Measurements from ENCODE around the gene CYB5B.
"Not testable (repeated sequence)": the region's sequence is repeated elsewhere in the genome, so short reads cannot be mapped to it uniquely, and the experiment has no call there.

Gene CYB5B

DNA sequence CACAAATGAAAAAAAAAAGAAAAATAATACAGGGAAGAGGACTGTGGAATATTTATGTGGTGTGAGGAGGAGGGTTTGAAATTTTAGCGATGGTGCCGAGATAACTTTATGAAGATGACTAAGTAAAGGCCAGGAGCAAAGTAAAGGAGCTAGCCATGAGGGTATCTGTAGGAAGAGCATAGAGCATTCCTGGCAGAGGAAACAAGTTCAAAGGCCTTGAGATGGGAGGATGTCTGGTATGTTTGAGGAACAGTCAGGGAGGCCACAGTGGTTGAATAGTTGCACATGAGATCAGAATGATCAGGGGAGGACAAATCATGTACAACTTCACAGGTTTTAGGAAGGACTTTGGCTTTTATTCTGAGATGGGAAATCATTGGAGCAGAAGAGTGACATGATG, 4.2 kb downstream of the CYB5B start:
- TF ChIP-seq, protein P1, sequence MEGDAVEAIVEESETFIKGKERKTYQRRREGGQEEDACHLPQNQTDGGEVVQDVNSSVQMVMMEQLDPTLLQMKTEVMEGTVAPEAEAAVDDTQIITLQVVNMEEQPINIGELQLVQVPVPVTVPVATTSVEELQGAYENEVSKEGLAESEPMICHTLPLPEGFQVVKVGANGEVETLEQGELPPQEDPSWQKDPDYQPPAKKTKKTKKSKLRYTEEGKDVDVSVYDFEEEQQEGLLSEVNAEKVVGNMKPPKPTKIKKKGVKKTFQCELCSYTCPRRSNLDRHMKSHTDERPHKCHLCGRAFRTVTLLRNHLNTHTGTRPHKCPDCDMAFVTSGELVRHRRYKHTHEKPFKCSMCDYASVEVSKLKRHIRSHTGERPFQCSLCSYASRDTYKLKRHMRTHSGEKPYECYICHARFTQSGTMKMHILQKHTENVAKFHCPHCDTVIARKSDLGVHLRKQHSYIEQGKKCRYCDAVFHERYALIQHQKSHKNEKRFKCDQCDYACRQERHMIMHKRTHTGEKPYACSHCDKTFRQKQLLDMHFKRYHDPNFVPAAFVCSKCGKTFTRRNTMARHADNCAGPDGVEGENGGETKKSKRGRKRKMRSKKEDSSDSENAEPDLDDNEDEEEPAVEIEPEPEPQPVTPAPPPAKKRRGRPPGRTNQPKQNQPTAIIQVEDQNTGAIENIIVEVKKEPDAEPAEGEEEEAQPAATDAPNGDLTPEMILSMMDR (IDR thresholded peaks at IDR 0.05; ENCODE audit: low read length) = no peak
- no peak for TF ChIP-seq EZH2 (optimal IDR thresholded peaks at IDR 0.05; ENCODE audit: low read depth, low read length)
- TF ChIP-seq EZH2phosphoT487 (IDR thresholded peaks at IDR 0.05; ENCODE audit: low read length) = no peak
- Histone ChIP-seq H3K79me2 (ENCODE audit: low read length) (peaks cover 74% of the 10 kb centered on the region), H3K36me3 (replicated peaks; ENCODE audit: insufficient read depth, low read length) (peaks cover 16% of the 10 kb centered on the region), H3K4me1 (ENCODE audit: low read length) (no peaks in the 10 kb centered on the region; the same call in 1 of the 2 replicates), H3K9me3 (replicated peaks; ENCODE audit: insufficient read depth, low read length) (no peaks in the 10 kb centered on the region), H2AFZ (ENCODE audit: low read length) (no peak overlapping the region), H3K9me2 (replicated peaks; ENCODE audit: insufficient read depth, low read length) (no peaks in the 10 kb centered on the region), H3K4me3 (ENCODE audit: low read length) (no peak overlapping the region), H3K27me3 (replicated peaks; ENCODE audit: insufficient read depth, low read length) (no peaks in the 10 kb centered on the region), H3F3A (ENCODE audit: insufficient read depth, low read length) (no peaks in the 10 kb centered on the region), H3K27ac (ENCODE audit: low read length) (no peak overlapping the region), H3K4me2 (ENCODE audit: low read depth, low read length) (no peak overlapping the region), H3K9ac (ENCODE audit: low read length) (no peak overlapping the region), H4K20me1 (ENCODE audit: insufficient read depth, low read length) (no peaks in the 10 kb centered on the region; the same call in 1 of the 2 replicates)
- DNase-seq = no peak

DNA sequence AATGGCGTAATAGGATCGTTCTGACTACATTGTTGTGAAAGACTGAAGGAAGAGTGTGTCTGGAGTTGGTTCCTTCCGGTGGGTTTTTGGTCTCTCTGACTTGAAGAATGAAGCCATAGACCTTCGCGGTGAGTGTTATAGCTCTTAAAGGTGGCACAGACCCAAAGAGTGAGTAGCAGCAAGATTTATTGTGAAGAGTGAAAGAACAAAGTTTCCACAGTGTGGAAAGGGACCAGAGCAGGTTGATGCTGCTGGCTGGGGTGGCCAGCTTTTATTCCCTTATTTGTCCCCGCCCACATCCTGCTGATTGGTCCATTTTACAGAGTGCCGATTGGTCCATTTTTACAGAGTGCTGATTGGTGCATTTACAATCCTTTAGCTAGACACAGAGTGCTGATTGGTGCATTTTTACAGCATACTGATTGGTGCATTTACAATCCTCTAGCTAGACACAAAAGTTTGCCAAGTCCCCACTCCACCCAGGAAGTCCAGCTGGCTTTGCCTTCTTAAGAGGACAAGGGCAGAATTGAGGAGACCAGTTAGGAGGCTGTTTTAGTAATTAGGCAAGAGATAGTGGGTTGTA, 4.7 kb downstream of the CYB5B start:
- not testable (repeated sequence) for H3K27ac ChIP-seq (ENCODE audit: low read length); H2AFZ ChIP-seq (ENCODE audit: low read length); H3K9ac ChIP-seq (ENCODE audit: low read length); H3F3A ChIP-seq (ENCODE audit: insufficient read depth, low read length); H3K4me1 ChIP-seq (ENCODE audit: low read length); H3K9me3 ChIP-seq (replicated peaks; ENCODE audit: insufficient read depth, low read length); DNase-seq; H3K4me2 ChIP-seq (ENCODE audit: low read depth, low read length); H3K4me3 ChIP-seq (ENCODE audit: low read length); H3K9me2 ChIP-seq (replicated peaks; ENCODE audit: insufficient read depth, low read length); H3K27me3 ChIP-seq (replicated peaks; ENCODE audit: insufficient read depth, low read length); H4K20me1 ChIP-seq (ENCODE audit: insufficient read depth, low read length)
- Histone ChIP-seq H3K79me2 (ENCODE audit: low read length) (peaks cover 78% of the 10 kb centered on the region), H3K36me3 (replicated peaks; ENCODE audit: insufficient read depth, low read length) (peaks cover 16% of the 10 kb centered on the region)

DNA sequence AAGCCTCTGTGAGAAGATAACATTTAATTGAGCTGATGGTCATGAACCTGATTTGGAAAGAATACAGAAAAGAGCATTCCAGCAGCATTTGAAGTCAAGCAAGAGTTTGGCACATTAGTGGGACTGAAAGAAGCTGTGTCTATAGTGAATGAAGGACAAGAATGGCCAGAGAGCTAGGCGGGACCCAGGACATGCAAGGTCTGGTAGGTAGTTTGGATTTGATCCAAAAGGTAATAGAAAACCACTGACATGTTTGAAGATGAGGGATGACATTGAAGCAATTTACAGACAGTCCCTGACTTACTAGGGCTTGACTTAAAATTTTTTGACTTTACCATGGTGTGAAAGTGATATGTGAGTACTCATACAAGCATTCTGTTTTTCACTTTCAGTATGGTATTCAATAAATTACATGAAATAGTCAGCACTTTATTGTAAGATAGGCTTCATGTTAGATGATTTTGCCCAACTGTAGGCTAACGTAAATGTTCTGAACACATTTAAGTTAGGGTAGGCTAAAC, 7.6 kb downstream of the CYB5B start:
- no peak for TF ChIP-seq EZH2phosphoT487 (IDR thresholded peaks at IDR 0.05; ENCODE audit: low read length)
- no peak for TF ChIP-seq EZH2 (optimal IDR thresholded peaks at IDR 0.05; ENCODE audit: low read depth, low read length)
- TF ChIP-seq, protein P1 (IDR thresholded peaks at IDR 0.05; ENCODE audit: low read length) = no peak
- Histone ChIP-seq H4K20me1 (ENCODE audit: insufficient read depth, low read length) (no peaks in the 10 kb centered on the region; the same call in 1 of the 2 replicates), H3K4me2 (ENCODE audit: low read depth, low read length) (no peak overlapping the region), H3K27me3 (replicated peaks; ENCODE audit: insufficient read depth, low read length) (no peaks in the 10 kb centered on the region), H3K79me2 (ENCODE audit: low read length) (peaks cover 80% of the 10 kb centered on the region), H3K4me1 (ENCODE audit: low read length) (no peaks in the 10 kb centered on the region; the same call in 1 of the 2 replicates), H3K9me2 (replicated peaks; ENCODE audit: insufficient read depth, low read length) (no peaks in the 10 kb centered on the region), H3K4me3 (ENCODE audit: low read length) (no peak overlapping the region), H3K27ac (ENCODE audit: low read length) (no peak overlapping the region), H3K36me3 (replicated peaks; ENCODE audit: insufficient read depth, low read length) (peaks cover 16% of the 10 kb centered on the region), H3F3A (ENCODE audit: insufficient read depth, low read length) (no peaks in the 10 kb centered on the region), H3K9ac (ENCODE audit: low read length) (no peak overlapping the region), H3K9me3 (replicated peaks; ENCODE audit: insufficient read depth, low read length) (no peaks in the 10 kb centered on the region), H2AFZ (ENCODE audit: low read length) (no peak overlapping the region)
- no peak for DNase-seq

DNA sequence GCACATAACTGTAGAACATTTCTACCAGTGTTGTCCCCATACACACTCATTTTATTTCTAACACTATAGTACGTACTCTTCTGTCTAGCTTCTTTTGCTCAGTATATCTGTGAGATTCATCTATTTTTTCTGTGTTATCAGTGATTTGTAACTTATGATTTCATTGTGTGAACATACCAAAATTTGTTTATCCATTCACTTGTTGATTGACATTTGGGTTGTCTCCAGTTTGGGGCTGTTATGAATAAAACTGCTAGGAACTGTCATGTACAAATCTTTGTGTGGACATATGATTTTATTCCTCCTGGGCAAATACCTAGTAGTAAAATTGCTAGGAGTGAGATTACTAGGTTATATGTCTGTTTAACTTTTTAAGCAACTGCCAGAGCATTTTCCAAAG, 9.6 kb downstream of the CYB5B start:
- Histone ChIP-seq H3K79me2 (ENCODE audit: low read length) (peaks cover 78% of the 10 kb centered on the region), H2AFZ (ENCODE audit: low read length) (no peak overlapping the region), H3K27me3 (replicated peaks; ENCODE audit: insufficient read depth, low read length) (no peaks in the 10 kb centered on the region), H3K9me2 (replicated peaks; ENCODE audit: insufficient read depth, low read length) (no peaks in the 10 kb centered on the region), H3K4me1 (ENCODE audit: low read length) (no peaks in the 10 kb centered on the region; the same call in 1 of the 2 replicates), H3K4me2 (ENCODE audit: low read depth, low read length) (no peak overlapping the region), H3F3A (ENCODE audit: insufficient read depth, low read length) (no peaks in the 10 kb centered on the region), H3K9ac (ENCODE audit: low read length) (no peak overlapping the region), H3K9me3 (replicated peaks; ENCODE audit: insufficient read depth, low read length) (no peaks in the 10 kb centered on the region), H3K36me3 (replicated peaks; ENCODE audit: insufficient read depth, low read length) (peaks cover 5% of the 10 kb centered on the region; the same call in 1 of the 2 replicates), H3K27ac (ENCODE audit: low read length) (no peak overlapping the region), H4K20me1 (ENCODE audit: insufficient read depth, low read length) (no peaks in the 10 kb centered on the region; the same call in 1 of the 2 replicates), H3K4me3 (ENCODE audit: low read length) (no peak overlapping the region)
- TF ChIP-seq, protein P1 (IDR thresholded peaks at IDR 0.05; ENCODE audit: low read length) = no peak
- TF ChIP-seq EZH2 (optimal IDR thresholded peaks at IDR 0.05; ENCODE audit: low read depth, low read length) (no peak), EZH2phosphoT487 (IDR thresholded peaks at IDR 0.05; ENCODE audit: low read length) (no peak)
- DNase-seq = no peak
